Mesendoderm (in vitro differentiated cells): ENCODE data around the gene PPP1R12B.
"Not testable (repeated sequence)": the region's sequence is repeated elsewhere in the genome, so short reads cannot be mapped to it uniquely, and the experiment has no call there.

Experiments used
- DNase-seq: peaks from one replicate; pipeline ENCODE4 v3.0.0; 2013
- H2AK5ac ChIP-seq: 2 replicates; pipeline ENCODE4 v1.6.1; 2013; ENCODE audit warnings: low read length, inconsistent platforms
- H2BK120ac ChIP-seq: 2 replicates; pipeline ENCODE4 v1.6.1; 2013; ENCODE audit warnings: low read depth, mild to moderate bottlenecking, low read length, moderate library complexity, mixed read lengths
- H2BK15ac ChIP-seq: replicated peaks from 2 replicates; pipeline ENCODE4 v1.6.1; 2013; ENCODE audit warnings: low read depth, mild to moderate bottlenecking, moderate library complexity
- H2BK5ac ChIP-seq: 2 replicates; pipeline ENCODE4 v1.6.1; 2013; ENCODE audit warnings: low read length, inconsistent platforms
- H3K18ac ChIP-seq: 2 replicates; pipeline ENCODE4 v1.6.1; 2013; ENCODE audit warnings: mild to moderate bottlenecking, low read length, mixed read lengths
- H3K23ac ChIP-seq: one replicate; pipeline ENCODE4 v1.6.1; 2013; ENCODE audit warnings: low read length
- H3K27ac ChIP-seq: 2 replicates; pipeline ENCODE4 v1.5.1; 2013; ENCODE audit warnings: low read depth, mild to moderate bottlenecking, inconsistent platforms, low read length, moderate library complexity
- H3K27me3 ChIP-seq: 2 replicates; pipeline ENCODE4 v1.6.1; 2013; ENCODE audit warnings: low read length, control low read depth, mild to moderate bottlenecking, inconsistent platforms; ENCODE audit not compliant: insufficient read depth, poor library complexity
- H3K36me3 ChIP-seq: 2 replicates; pipeline ENCODE4 v1.6.1; 2013; ENCODE audit warnings: low read length, inconsistent platforms; ENCODE audit not compliant: control insufficient read depth, insufficient read depth
- H3K4ac ChIP-seq: one replicate; pipeline ENCODE4 v1.6.1; 2013; ENCODE audit warnings: low read depth, mild to moderate bottlenecking, low read length, moderate library complexity
- H3K4me1 ChIP-seq: 2 replicates; pipeline ENCODE4 v1.6.1; 2013; ENCODE audit warnings: low read depth, low read length, inconsistent platforms; ENCODE audit not compliant: control insufficient read depth
- H3K4me2 ChIP-seq: 2 replicates; pipeline ENCODE4 v1.6.1; 2013; ENCODE audit warnings: low read length
- H3K4me3 ChIP-seq: 2 replicates; pipeline ENCODE4 v1.5.1; 2013; ENCODE audit warnings: mild to moderate bottlenecking, low read length
- H3K56ac ChIP-seq: one replicate; pipeline ENCODE4 v1.6.1; 2013; ENCODE audit warnings: low read length
- H3K79me1 ChIP-seq: 2 replicates; pipeline ENCODE4 v1.6.1; 2013; ENCODE audit warnings: low read length, inconsistent platforms
- H3K79me2 ChIP-seq: 2 replicates; pipeline ENCODE4 v1.6.1; 2013; ENCODE audit warnings: mild to moderate bottlenecking, low read length; ENCODE audit not compliant: control insufficient read depth, insufficient read depth
- H3K9ac ChIP-seq: 2 replicates; pipeline ENCODE4 v1.6.1; 2013; ENCODE audit warnings: low read length, inconsistent platforms
- H4K5ac ChIP-seq: one replicate; pipeline ENCODE4 v1.6.1; 2013; ENCODE audit warnings: low read length
- H4K8ac ChIP-seq: one replicate; pipeline ENCODE4 v1.6.1; 2013; ENCODE audit warnings: low read depth, mild to moderate bottlenecking, control low read depth, low read length, moderate library complexity
- WGBS: extraction: QIAGEN DNeasy Blood & Tissue Kit; methylation state at CpG from one replicate; pipeline ENCODE4 v1.1.7; 2013; ENCODE audit warnings: low lambda C conversion rate, missing lambda C conversion rate; ENCODE audit not compliant: insufficient coverage; ENCODE audit errors: extremely low coverage; 5-methylcytosine and 5-hydroxymethylcytosine counted together

The PPP1R12B gene

DNA sequence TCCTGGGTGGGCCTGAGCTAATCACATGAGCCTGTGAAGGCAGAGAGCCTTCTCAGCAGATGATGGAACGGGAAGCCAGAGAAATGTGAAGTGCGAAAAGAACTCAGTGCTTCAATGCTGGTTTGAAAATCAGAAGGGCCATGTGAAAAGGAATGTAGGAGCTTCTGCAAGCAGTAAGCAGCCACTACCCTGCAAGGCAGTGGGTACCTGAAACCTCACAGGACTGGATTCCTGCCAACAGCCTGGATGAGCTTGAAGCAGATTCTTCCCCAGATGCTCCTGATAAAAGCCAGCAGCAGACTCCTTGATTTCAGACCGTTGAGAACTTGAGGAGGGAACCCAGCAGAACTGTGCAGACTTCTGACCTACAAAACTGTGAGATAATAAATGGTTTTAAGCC is 203.2 kb downstream of the PPP1R12B start:
- Histone ChIP-seq H2BK120ac (no peak overlapping the region), H3K23ac (no peak overlapping the region), H3K36me3 (no peaks in the 10 kb centered on the region), H2BK5ac (no peak overlapping the region), H2BK15ac (no peak overlapping the region), H3K79me1 (no peaks in the 10 kb centered on the region), H3K27me3 (no peaks in the 10 kb centered on the region), H4K8ac (no peak overlapping the region), H3K27ac (no peak overlapping the region), H3K56ac (no peak overlapping the region), H4K5ac (no peak overlapping the region), H3K9ac (no peak overlapping the region), H3K4me3 (no peak overlapping the region), H3K18ac (no peak overlapping the region), H2AK5ac (no peak overlapping the region), H3K4ac (no peak overlapping the region), H3K79me2 (no peaks in the 10 kb centered on the region), H3K4me2 (no peak overlapping the region), H3K4me1 (no peaks in the 10 kb centered on the region)
- WGBS: no CpG with 5 or more reads among the region's 3 CpGs
- DNase-seq: peak; percentile 66

DNA sequence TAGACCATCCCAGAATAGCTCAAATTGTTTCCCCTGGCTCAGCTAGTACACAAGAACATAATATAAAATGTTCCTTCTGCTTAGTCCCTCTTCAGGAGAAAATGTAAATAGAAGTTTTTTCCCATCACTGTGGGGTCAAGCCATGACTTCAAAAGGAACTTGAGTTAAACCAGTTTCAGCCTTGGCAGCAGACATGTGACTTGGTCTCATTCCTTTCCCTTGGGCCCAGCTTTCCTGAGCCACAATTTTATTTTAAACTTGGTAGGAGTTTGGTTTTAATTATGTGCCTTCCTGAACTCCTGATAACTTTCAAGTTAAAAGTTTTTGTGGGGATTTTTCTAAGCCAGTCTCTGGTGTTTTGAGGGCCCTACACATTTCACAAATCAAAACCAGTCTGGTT is 204.1 kb downstream of the PPP1R12B start:
- not testable (repeated sequence) for H3K56ac ChIP-seq, H3K79me2 ChIP-seq, H3K4me3 ChIP-seq, H2BK15ac ChIP-seq, H3K4me1 ChIP-seq, H3K9ac ChIP-seq, H3K4me2 ChIP-seq, H3K79me1 ChIP-seq, H3K27me3 ChIP-seq, DNase-seq, H3K27ac ChIP-seq, H3K36me3 ChIP-seq, H4K5ac ChIP-seq, H3K4ac ChIP-seq, H2AK5ac ChIP-seq, H2BK5ac ChIP-seq, H3K18ac ChIP-seq, H4K8ac ChIP-seq, H3K23ac ChIP-seq
- peak overlapping the region; percentile 45 for H2BK120ac ChIP-seq

DNA sequence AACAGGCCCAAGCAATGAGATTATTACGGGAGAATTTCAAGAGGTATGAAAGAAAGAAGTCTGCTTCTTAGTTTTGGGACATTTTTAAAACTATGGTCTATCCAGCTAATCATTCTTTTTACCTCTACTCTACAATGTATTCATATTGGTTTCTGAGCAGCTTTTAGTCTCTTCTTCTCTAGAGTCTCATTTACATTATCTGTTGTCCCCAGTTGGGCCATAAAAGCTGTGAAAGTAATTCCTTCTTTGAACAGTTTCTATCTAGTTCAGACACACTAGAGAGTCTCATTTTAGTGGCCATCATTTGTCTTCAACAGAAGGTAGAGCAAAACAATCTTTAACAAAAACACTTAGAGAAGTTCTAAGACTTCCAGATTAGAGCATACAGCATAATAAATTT is 204.6 kb downstream of the PPP1R12B start:
- not testable (repeated sequence) for H2AK5ac ChIP-seq, H3K4me2 ChIP-seq, DNase-seq, H3K9ac ChIP-seq, H2BK15ac ChIP-seq, H3K56ac ChIP-seq, H3K18ac ChIP-seq, H3K4me1 ChIP-seq, H2BK120ac ChIP-seq, H3K27ac ChIP-seq, H3K27me3 ChIP-seq, H4K5ac ChIP-seq, H3K36me3 ChIP-seq, H3K79me2 ChIP-seq, H3K4me3 ChIP-seq, H3K79me1 ChIP-seq, H3K4ac ChIP-seq, H4K8ac ChIP-seq, H2BK5ac ChIP-seq, H3K23ac ChIP-seq
- WGBS: no CpG with 5 or more reads among the region's 1 CpG

DNA sequence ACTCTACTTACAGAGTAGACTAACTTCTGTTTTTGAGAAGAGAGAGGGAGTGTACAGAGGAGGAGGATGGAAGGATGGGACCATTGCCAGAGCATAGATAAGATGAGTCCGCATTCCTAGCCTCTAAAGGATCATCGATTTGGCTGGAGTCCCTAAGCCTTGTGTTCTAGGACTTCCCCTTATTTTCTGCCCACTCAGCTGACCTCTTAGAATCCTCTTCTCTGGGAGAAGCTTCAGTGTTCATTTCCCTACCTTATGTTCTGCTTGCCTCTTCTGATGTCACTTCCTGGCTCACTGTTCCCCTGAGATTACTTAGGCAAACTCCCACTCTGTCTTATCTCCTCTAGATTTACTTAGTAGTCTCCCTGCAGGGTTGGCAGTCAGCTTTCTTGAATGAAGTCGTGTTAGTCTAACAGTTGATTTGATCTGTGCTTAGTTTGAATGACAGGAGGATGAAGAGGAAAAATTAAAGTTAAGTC is 205.1 kb downstream of the PPP1R12B start:
- Histone ChIP-seq H2BK5ac (no peak overlapping the region), H3K23ac (no peak overlapping the region), H3K9ac (no peak overlapping the region), H3K79me2 (no peaks in the 10 kb centered on the region), H3K27ac (no peak overlapping the region), H2AK5ac (no peak overlapping the region), H3K18ac (no peak overlapping the region), H3K79me1 (no peaks in the 10 kb centered on the region), H3K4me3 (no peak overlapping the region), H3K4me2 (no peak overlapping the region), H4K5ac (no peak overlapping the region), H4K8ac (no peak overlapping the region), H3K4me1 (no peaks in the 10 kb centered on the region), H2BK15ac (no peak overlapping the region), H3K27me3 (no peaks in the 10 kb centered on the region), H3K56ac (no peak overlapping the region), H3K36me3 (no peaks in the 10 kb centered on the region), H3K4ac (no peak overlapping the region), H2BK120ac (no peak overlapping the region)
- no CpG with 5 or more reads among the region's 3 CpGs for WGBS
- peak; percentile 79 for DNase-seq

DNA sequence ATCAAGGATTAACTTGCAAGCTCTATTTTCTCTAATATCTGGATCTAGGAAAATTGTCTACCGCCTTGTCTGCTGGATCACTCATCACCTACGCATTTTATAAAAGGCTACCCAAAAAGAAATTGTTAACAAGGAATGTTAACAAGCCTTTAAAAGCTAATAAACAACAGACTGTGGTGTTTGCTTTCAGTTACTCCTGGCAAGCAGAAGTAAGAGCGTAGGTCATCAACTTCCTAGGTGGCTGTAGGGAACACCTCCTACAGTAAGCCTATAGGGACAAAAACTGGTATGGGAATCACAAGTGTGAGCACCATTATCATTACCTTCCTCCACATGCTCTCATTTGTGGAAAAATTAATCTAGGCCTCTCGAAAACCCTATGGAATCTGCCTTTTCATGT is 206.1 kb downstream of the PPP1R12B start:
- H3K79me1 ChIP-seq, H2BK15ac ChIP-seq, H3K4me1 ChIP-seq, H3K9ac ChIP-seq, H3K36me3 ChIP-seq, H3K4me2 ChIP-seq, H3K4me3 ChIP-seq, H3K27me3 ChIP-seq, H3K27ac ChIP-seq, H4K8ac ChIP-seq, H3K18ac ChIP-seq, H2BK5ac ChIP-seq, H3K56ac ChIP-seq, H4K5ac ChIP-seq, H2AK5ac ChIP-seq, H3K79me2 ChIP-seq, H3K4ac ChIP-seq, DNase-seq, H2BK120ac ChIP-seq, H3K23ac ChIP-seq: not testable (repeated sequence)
- WGBS: no CpG with 5 or more reads among the region's 4 CpGs

DNA sequence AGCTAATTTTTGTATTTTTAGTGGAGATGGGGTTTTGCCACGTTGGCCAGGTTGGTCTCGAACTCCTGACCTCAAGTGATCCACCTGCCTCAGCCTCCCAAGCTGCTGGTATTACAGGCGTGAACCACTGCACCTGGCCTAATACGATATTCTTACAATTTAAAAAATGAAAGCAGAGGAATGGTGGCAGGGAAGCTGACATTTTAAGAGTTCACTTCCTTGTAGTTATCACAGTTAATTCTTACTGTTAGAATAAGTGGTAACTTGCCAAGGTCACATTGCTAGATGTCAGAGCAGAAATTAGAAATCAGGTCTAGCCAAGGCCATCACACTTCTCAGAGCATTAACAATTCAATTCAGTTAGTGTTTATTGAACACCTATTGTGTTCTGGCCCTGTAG is 207.5 kb downstream of the PPP1R12B start:
- not testable (repeated sequence) for H3K56ac ChIP-seq, H3K27ac ChIP-seq, H3K27me3 ChIP-seq, H2AK5ac ChIP-seq, H2BK15ac ChIP-seq, H3K9ac ChIP-seq, H3K18ac ChIP-seq, H4K8ac ChIP-seq, H3K4me1 ChIP-seq, H3K79me1 ChIP-seq, H3K4ac ChIP-seq, H3K4me2 ChIP-seq, H2BK5ac ChIP-seq, DNase-seq, H3K23ac ChIP-seq, H2BK120ac ChIP-seq, H3K36me3 ChIP-seq, H3K79me2 ChIP-seq, H4K5ac ChIP-seq, H3K4me3 ChIP-seq
- WGBS: no CpG with 5 or more reads among the region's 4 CpGs
